Dendritic cell treated with granulocyte-macrophage colony-stimulating factor and Interleukin-4, amounts not matched to agents 40 ng/mL and 50 ng/mL, for 4 days (primary cell): Measurements from ENCODE around the gene ZNRF2.

Source experiments
- H3K27ac Mint-ChIP-seq: one replicate; pipeline ENCODE4 v1.8.0; 2022; ENCODE audit warnings: mild to moderate bottlenecking, mixed read lengths
- H3K27me3 Mint-ChIP-seq: one replicate; pipeline ENCODE4 v1.8.0; 2022; ENCODE audit warnings: mild to moderate bottlenecking, mixed read lengths
- H3K36me3 Mint-ChIP-seq: one replicate; pipeline ENCODE4 v1.8.0; 2022; ENCODE audit warnings: low read depth, mixed read lengths
- H3K4me1 Mint-ChIP-seq: one replicate; pipeline ENCODE4 v1.8.0; 2022; ENCODE audit warnings: low read depth, mixed read lengths
- H3K4me3 Mint-ChIP-seq: one replicate; pipeline ENCODE4 v1.8.0; 2022; ENCODE audit warnings: mild to moderate bottlenecking, moderate library complexity, mixed read lengths
- H3K9me3 Mint-ChIP-seq: one replicate; pipeline ENCODE4 v1.8.0; 2022; ENCODE audit warnings: mixed read lengths
- intact Hi-C: fragments of 100-400 bp; cut with micrococcal nuclease; formaldehyde crosslinking; loops from one replicate; pipeline ENCODE4 v1.15.0; 2022

Gene ZNRF2

GRCh38 chr7:30309302-30309701, 24.9 kb downstream of the ZNRF2 start:
- H3K9me3 Mint-ChIP-seq = no peaks in the 10 kb centered on the region
- intact Hi-C loops = no loop called here
- peak overlapping the region; percentile 55 for H3K27ac Mint-ChIP-seq
- no peak overlapping the region for H3K4me3 Mint-ChIP-seq
- no peaks in the 10 kb centered on the region for H3K36me3 Mint-ChIP-seq
- H3K4me1 Mint-ChIP-seq = peaks cover 37% of the 10 kb centered on the region
- no peaks in the 10 kb centered on the region for H3K27me3 Mint-ChIP-seq

- Mint-ChIP-seq H3K27ac (peak overlapping the region; percentile 55), H3K27me3 (no peaks in the 10 kb centered on the region), H3K4me3 (no peak overlapping the region), H3K9me3 (no peaks in the 10 kb centered on the region), H3K4me1 (peaks cover 36% of the 10 kb centered on the region), H3K36me3 (no peaks in the 10 kb centered on the region)
- intact Hi-C loops = no loop called here
Observed at GRCh38 chr7:30309842-30310435, 25.5 kb downstream of the ZNRF2 start.

DNA sequence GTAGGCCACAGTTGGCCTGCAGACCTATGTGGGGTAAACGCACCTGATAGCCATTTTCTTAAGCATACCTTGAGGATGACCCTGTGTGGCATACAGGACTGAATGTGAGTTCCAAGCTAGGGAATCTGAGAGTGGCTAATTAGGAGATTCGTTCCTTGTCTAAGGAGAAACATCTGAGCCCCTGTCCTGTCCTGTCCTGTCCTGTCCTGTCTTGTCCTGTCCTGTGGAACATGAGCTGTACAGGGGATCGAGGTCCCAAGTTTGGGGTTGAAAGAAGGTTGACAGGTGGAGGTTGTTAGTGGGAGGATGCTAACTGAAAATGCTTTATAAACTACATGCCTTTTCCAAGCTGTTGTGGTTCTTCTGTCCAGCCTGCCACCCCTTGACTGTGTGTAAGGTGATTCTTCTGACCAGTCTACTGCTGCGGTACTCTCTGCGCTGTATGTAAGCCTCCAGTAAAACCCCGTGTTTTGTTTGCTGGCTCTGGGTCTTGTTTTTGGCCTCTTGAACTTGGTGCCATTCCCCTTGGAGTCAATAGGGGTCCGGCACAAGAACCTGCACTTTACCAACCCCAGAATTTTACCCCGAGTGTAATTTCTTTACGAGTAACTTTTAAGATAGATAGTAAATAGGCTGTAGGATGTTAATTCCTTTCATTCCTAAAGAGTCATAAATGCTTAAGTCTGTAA, 26.4 kb downstream of the ZNRF2 start:
- H3K4me3 Mint-ChIP-seq = no peak overlapping the region
- peaks cover 41% of the 10 kb centered on the region for H3K4me1 Mint-ChIP-seq
- H3K27me3 Mint-ChIP-seq = no peaks in the 10 kb centered on the region
- intact Hi-C loops = no loop called here
- no peaks in the 10 kb centered on the region for H3K9me3 Mint-ChIP-seq
- no peak overlapping the region for H3K27ac Mint-ChIP-seq
- no peaks in the 10 kb centered on the region for H3K36me3 Mint-ChIP-seq

DNA sequence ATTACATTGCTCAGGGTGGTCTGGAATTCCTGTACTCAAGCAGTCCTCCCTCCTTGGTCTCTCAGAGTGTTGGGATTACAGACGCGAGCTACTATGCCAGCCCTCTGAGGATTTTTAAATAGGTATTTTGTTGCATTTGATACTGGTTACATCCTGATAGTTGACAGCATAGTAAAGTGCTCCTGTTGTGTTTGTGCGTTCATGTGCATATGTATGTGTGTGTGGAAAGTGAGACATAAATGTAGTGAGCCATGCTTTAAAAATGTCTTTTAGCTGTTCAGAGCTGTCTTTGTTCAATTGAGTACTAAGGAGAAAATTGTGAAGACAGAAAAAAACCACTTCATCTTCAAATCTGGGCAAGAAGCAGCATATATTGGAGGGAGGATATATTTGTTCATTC, 27.8 kb downstream of the ZNRF2 start:
- Mint-ChIP-seq H3K36me3 (no peaks in the 10 kb centered on the region), H3K4me1 (peaks cover 38% of the 10 kb centered on the region), H3K27ac (no peak overlapping the region), H3K4me3 (no peak overlapping the region), H3K27me3 (no peaks in the 10 kb centered on the region), H3K9me3 (no peaks in the 10 kb centered on the region)
- intact Hi-C loops = no loop called here

DNA sequence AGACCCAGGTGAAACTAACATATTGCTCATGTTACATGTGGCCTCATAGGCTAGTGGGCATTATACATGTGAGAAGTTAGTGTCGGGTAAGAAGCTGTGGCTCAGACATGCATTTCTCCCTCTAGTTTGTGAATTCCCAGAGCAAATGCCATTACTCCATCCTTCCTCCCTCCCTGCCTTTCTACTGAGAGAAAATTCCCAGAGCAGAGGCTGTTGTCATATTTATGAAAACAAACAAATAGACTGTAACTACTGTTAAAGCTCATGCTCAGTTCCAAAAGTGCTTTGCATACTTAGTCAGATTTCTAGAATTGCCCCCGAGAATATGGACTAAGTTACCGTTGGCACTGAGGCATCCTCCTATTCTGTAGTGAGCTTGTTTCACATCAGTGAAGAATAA, 29.0 kb downstream of the ZNRF2 start:
- H3K36me3 Mint-ChIP-seq = no peaks in the 10 kb centered on the region
- no peaks in the 10 kb centered on the region for H3K9me3 Mint-ChIP-seq
- peaks cover 42% of the 10 kb centered on the region for H3K4me1 Mint-ChIP-seq
- H3K4me3 Mint-ChIP-seq = no peak overlapping the region
- intact Hi-C loops = no loop called here
- H3K27me3 Mint-ChIP-seq = no peaks in the 10 kb centered on the region
- H3K27ac Mint-ChIP-seq = no peak overlapping the region

- intact Hi-C loops = no loop called here
- no peak overlapping the region for H3K27ac Mint-ChIP-seq
- peaks cover 47% of the 10 kb centered on the region for H3K4me1 Mint-ChIP-seq
Observed at GRCh38 chr7:30313793-30314192, 29.4 kb downstream of the ZNRF2 start.

DNA sequence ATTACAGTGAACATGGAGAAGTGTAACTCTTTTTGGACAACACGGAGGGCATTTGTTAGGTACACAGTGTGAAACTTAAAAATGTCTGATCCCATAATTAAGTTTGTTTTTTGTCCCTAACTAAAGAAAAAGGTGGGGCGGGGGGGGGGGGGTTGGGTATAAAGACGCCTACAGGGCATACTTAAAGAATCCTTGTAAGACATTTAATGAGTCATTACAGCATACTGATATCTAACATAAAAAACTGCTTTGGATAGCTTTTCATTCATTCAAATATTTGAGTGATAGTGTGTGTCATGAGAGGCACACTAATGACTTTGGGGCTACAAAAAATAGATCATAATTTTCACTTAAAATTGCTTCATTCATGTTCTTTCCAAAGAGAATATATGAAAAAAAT, 31.2 kb downstream of the ZNRF2 start:
- Mint-ChIP-seq H3K36me3 (no peaks in the 10 kb centered on the region), H3K9me3 (no peaks in the 10 kb centered on the region), H3K27me3 (no peaks in the 10 kb centered on the region), H3K27ac (no peak overlapping the region), H3K4me3 (no peak overlapping the region), H3K4me1 (peaks cover 46% of the 10 kb centered on the region)
- intact Hi-C loops = loop anchor here (5.0 kb wide), 1 partner anchor 47 kb away; no protein-coding TSS in a partner anchor

More at GRCh38 chr7:30313793-30314192, 29.4 kb downstream of the ZNRF2 start:
- Mint-ChIP-seq H3K36me3 (no peaks in the 10 kb centered on the region), H3K27me3 (no peaks in the 10 kb centered on the region), H3K4me3 (no peak overlapping the region), H3K9me3 (no peaks in the 10 kb centered on the region)

GRCh38 chr7:30320392-30320791, 36.0 kb downstream of the ZNRF2 start:
- intact Hi-C loops = no loop called here
- no peaks in the 10 kb centered on the region for H3K27me3 Mint-ChIP-seq

GRCh38 chr7:30321089-30321881, 36.9 kb downstream of the ZNRF2 start:
- Mint-ChIP-seq H3K9me3 (no peaks in the 10 kb centered on the region), H3K4me1 (peaks cover 46% of the 10 kb centered on the region), H3K27me3 (no peaks in the 10 kb centered on the region), H3K36me3 (peaks cover 16% of the 10 kb centered on the region), H3K4me3 (peak overlapping the region; percentile 61), H3K27ac (peak overlapping the region; percentile 81)
- intact Hi-C loops = no loop called here

More at GRCh38 chr7:30320392-30320791, 36.0 kb downstream of the ZNRF2 start:
- no peaks in the 10 kb centered on the region for H3K9me3 Mint-ChIP-seq
- peaks cover 46% of the 10 kb centered on the region for H3K4me1 Mint-ChIP-seq
- no peak overlapping the region for H3K4me3 Mint-ChIP-seq
- H3K27ac Mint-ChIP-seq = no peak overlapping the region
- peaks cover 12% of the 10 kb centered on the region for H3K36me3 Mint-ChIP-seq

- H3K9me3 Mint-ChIP-seq = no peaks in the 10 kb centered on the region
- H3K4me1 Mint-ChIP-seq = peaks cover 51% of the 10 kb centered on the region
- peak overlapping the region; percentile 61 for H3K4me3 Mint-ChIP-seq
- intact Hi-C loops = no loop called here
- H3K27ac Mint-ChIP-seq = peak overlapping the region; percentile 81
- H3K36me3 Mint-ChIP-seq = peaks cover 22% of the 10 kb centered on the region
- H3K27me3 Mint-ChIP-seq = no peaks in the 10 kb centered on the region
Observed at GRCh38 chr7:30321882-30322192, 37.4 kb downstream of the ZNRF2 start.

DNA sequence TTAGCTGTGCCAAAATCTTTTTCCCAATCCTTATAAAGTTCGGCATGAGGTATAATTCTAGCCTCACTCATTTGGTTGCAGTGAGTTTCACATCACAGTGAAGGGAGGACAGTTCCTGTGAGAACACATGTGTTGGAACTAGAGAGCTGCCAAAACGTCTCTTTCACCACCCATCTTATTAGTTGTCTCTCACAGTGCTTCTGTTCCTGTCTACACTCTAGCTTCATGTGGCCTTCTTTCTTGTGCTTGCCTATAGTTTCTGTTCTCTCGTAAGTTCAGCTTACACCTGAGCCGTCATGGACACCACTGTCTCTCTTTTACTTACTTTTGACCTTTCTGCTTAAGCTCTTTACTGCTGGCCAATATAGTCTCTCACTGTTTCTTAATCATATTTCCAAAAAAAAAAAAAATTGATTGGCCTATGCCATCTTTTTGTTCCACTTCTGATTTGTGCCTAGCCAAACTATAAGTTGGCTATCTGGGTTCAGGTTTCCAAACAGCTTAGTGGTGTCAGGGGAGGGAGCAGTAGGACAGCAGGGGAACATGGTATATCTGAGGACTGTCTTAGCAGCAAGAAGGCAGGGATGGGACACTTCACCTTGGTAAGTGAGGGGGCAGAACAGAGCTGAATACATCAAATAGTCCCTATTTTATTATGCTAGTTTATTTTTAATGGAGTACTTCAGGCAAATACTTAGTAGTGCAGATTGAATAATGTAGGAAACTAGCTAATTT, 38.0 kb downstream of the ZNRF2 start:
- peak overlapping the region; percentile 81 for H3K27ac Mint-ChIP-seq
- peaks cover 51% of the 10 kb centered on the region for H3K4me1 Mint-ChIP-seq
- H3K27me3 Mint-ChIP-seq = no peaks in the 10 kb centered on the region
- peak overlapping the region; percentile 61 for H3K4me3 Mint-ChIP-seq
- peaks cover 24% of the 10 kb centered on the region for H3K36me3 Mint-ChIP-seq
- intact Hi-C loops = no loop called here
- H3K9me3 Mint-ChIP-seq = no peaks in the 10 kb centered on the region

DNA sequence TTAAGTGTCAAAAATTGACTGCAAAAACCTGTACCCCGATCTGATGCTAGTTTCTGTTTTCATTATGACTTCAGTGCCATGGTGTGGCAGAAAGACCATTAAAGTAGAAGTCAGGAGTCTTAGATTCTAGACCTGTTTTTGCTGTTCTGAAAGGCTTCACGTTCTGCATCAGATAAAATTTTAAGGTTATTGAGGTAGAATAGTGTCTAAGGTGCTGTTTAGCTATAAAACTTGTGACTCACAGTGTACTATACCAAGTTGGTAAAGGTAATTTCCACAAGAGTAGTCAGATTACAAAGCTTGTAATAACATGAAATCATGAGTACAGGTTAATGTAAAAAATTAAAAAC, 38.6 kb downstream of the ZNRF2 start:
- Mint-ChIP-seq H3K9me3 (no peaks in the 10 kb centered on the region), H3K4me3 (no peak overlapping the region), H3K27ac (peak overlapping the region; percentile 81), H3K36me3 (peaks cover 24% of the 10 kb centered on the region), H3K27me3 (no peaks in the 10 kb centered on the region), H3K4me1 (peaks cover 46% of the 10 kb centered on the region)
- intact Hi-C loops = no loop called here

GRCh38 chr7:30327813-30328212, 43.4 kb downstream of the ZNRF2 start:
- Mint-ChIP-seq H3K27ac (no peak overlapping the region), H3K27me3 (no peaks in the 10 kb centered on the region), H3K4me1 (peaks cover 54% of the 10 kb centered on the region)

DNA sequence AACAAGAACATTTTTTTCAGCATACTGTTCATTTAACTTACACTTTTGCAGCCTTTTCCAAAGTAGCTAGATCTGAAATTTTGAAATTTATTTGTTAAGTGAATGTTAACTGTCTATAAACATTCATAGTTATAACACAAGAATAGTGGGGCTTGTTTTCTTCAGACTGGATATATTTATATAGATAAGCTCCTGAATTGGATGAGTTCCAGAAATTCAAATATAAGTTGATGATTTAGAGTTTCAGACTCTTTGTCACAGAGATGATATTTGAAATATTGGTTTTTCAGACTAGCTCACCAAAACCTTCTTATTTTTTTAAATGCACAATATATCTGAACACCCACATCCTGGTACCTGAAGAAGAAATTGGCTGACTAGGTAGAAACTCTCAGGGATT, 44.0 kb downstream of the ZNRF2 start:
- Mint-ChIP-seq H3K27ac (no peak overlapping the region), H3K4me1 (peaks cover 52% of the 10 kb centered on the region), H3K4me3 (no peak overlapping the region), H3K36me3 (peaks cover 31% of the 10 kb centered on the region), H3K9me3 (no peaks in the 10 kb centered on the region), H3K27me3 (no peaks in the 10 kb centered on the region)
- intact Hi-C loops = loop anchor here (5.0 kb wide), 1 partner anchor 36 kb away; no protein-coding TSS in a partner anchor

More at GRCh38 chr7:30327813-30328212, 43.4 kb downstream of the ZNRF2 start:
- no peak overlapping the region for H3K4me3 Mint-ChIP-seq
- peaks cover 29% of the 10 kb centered on the region for H3K36me3 Mint-ChIP-seq
- H3K9me3 Mint-ChIP-seq = no peaks in the 10 kb centered on the region
- intact Hi-C loops = loop anchor here (5.0 kb wide), 1 partner anchor 36 kb away; no protein-coding TSS in a partner anchor
